GM12874 (cell line): ENCODE results near the gene ZNF423.
A peak's percentile ranks its signal among the peaks of the same experiment; 100 is the strongest.

Experiments
- TF ChIP-seq, protein P1 (sequence below): IDR thresholded peaks from 2 replicates; pipeline ENCODE4 v1.5.1; 2011; ENCODE audit warnings: low read depth, mild to moderate bottlenecking, control low read depth, low read length, moderate library complexity; ENCODE audit not compliant: insufficient read depth

The ZNF423 gene

DNA sequence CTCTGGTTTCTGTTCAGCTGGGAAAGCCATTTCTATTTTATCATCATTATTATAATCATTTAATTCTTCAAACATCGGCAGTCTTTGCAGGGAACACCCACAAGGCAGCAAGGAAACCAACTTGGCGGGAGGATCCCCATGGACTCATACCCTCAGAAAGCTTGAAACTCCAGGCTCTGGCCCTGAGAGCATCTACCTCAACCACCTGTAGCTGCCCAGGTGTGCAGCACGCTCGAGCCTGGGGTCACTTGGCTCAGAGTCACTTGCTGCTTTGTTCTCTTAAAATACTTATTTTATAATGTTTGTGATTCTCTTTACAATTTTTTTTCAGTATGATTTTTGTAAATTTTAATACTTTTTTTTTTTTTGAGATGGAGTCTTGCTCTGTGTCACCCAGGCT lies 6.8 kb upstream of the ZNF423 start:
- TF ChIP-seq, protein P1, sequence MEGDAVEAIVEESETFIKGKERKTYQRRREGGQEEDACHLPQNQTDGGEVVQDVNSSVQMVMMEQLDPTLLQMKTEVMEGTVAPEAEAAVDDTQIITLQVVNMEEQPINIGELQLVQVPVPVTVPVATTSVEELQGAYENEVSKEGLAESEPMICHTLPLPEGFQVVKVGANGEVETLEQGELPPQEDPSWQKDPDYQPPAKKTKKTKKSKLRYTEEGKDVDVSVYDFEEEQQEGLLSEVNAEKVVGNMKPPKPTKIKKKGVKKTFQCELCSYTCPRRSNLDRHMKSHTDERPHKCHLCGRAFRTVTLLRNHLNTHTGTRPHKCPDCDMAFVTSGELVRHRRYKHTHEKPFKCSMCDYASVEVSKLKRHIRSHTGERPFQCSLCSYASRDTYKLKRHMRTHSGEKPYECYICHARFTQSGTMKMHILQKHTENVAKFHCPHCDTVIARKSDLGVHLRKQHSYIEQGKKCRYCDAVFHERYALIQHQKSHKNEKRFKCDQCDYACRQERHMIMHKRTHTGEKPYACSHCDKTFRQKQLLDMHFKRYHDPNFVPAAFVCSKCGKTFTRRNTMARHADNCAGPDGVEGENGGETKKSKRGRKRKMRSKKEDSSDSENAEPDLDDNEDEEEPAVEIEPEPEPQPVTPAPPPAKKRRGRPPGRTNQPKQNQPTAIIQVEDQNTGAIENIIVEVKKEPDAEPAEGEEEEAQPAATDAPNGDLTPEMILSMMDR = no peak

GRCh38 chr16:49861299-49861698 lies 5.4 kb upstream of the ZNF423 start:
- TF ChIP-seq, protein P1 = no peak

DNA sequence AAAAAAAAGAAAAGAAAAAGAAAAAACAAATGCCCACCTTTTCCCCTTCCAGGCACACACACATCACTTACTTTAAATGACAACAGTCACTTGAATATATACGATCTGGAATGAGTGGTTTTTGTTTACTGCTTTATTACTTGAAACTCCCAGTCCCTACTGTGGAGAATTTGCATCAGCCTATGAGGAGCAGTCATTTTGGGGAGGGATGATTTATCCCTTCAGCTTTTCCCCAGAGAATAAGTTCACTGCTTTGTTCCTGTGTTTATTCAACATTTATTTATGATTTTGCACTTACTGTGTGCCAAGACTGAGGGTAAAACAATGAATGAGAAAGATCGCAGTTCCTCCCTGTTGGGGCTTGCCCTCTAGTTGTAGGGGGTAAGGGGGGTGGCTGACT lies 4.7 kb upstream of the ZNF423 start:
- TF ChIP-seq, protein P1 = no peak

GRCh38 chr16:49859125-49859811 lies 3.4 kb upstream of the ZNF423 start:
- TF ChIP-seq, protein P1 = no peak

- TF ChIP-seq, protein P1 = no peak
These were observed 2.5 kb upstream of the ZNF423 start for GRCh38 chr16:49858200-49859124.

GRCh38 chr16:49857423-49858181 lies 1.7 kb upstream of the ZNF423 start:
- TF ChIP-seq, protein P1 = peak; percentile 78
